HG03342 (cell line): ENCODE measurements around the gene SYCN.
"Not testable (repeated sequence)": the region's sequence is repeated elsewhere in the genome, so short reads cannot be mapped to it uniquely, and the experiment has no call there.

Experiments used
- ATAC-seq: cut with Tn5 transposase; IDR thresholded peaks from one replicate; pipeline ENCODE4 v1.9.1; 2021; ENCODE audit warnings: mild to moderate bottlenecking, moderate library complexity; ENCODE audit not compliant: unreplicated experiment

Gene SYCN

GRCh38 chr19:39230096-39230764 lies 26.2 kb upstream of the SYCN start:
- ATAC-seq: no peak

GRCh38 chr19:39224910-39225309 lies 20.8 kb upstream of the SYCN start:
- no peak for ATAC-seq

- ATAC-seq: no peak
These were observed 19.7 kb upstream of the SYCN start for GRCh38 chr19:39223703-39224279.

GRCh38 chr19:39219108-39219507 lies 15.0 kb upstream of the SYCN start:
- not testable (repeated sequence) for ATAC-seq

GRCh38 chr19:39218230-39219007 lies 14.4 kb upstream of the SYCN start:
- no peak for ATAC-seq

GRCh38 chr19:39217094-39217493 lies 13.0 kb upstream of the SYCN start:
- ATAC-seq: no peak

- not testable (repeated sequence) for ATAC-seq
These were observed 11.3 kb upstream of the SYCN start for GRCh38 chr19:39215323-39215722.

- no peak for ATAC-seq
These were observed 8.3 kb upstream of the SYCN start for GRCh38 chr19:39212375-39212742.

GRCh38 chr19:39211731-39212374 lies 7.8 kb upstream of the SYCN start:
- ATAC-seq: no peak

GRCh38 chr19:39209196-39209595 lies 5.1 kb upstream of the SYCN start:
- no peak for ATAC-seq

GRCh38 chr19:39208175-39208795 lies 4.2 kb upstream of the SYCN start:
- no peak for ATAC-seq

GRCh38 chr19:39207293-39207836 lies 3.3 kb upstream of the SYCN start:
- ATAC-seq: no peak

GRCh38 chr19:39206122-39206521 lies 2.1 kb upstream of the SYCN start:
- ATAC-seq: no peak

GRCh38 chr19:39205449-39205764 lies 1.3 kb upstream of the SYCN start:
- ATAC-seq: no peak

- no peak for ATAC-seq
These were observed 1.1 kb downstream of the SYCN start for GRCh38 chr19:39202998-39203355.

- ATAC-seq: no peak
These were observed 3.3 kb downstream of the SYCN start for GRCh38 chr19:39200803-39201115.

- ATAC-seq: no peak
These were observed 3.8 kb downstream of the SYCN start for GRCh38 chr19:39200066-39200802.

- no peak for ATAC-seq
These were observed 5.0 kb downstream of the SYCN start for GRCh38 chr19:39199025-39199424.

- no peak for ATAC-seq
These were observed 6.3 kb downstream of the SYCN start for GRCh38 chr19:39197808-39198207.

GRCh38 chr19:39196860-39197562 lies 7.1 kb downstream of the SYCN start, which contains the start of gene NCCRP1:
Gene NCCRP1 (plus strand): TSS chr19:39196964. CDS start chr19:39196983, 19 bp downstream.
- ATAC-seq: no peak
